ENCODE results near the gene UTP14A. TPM values are rescaled to one million over a fixed set of nuclear protein-coding genes. Genes with fewer than 3 reads are reported as not detected.

The UTP14A gene
- total RNA-seq, 1 donor from 2014 or later: 20.7 TPM

- no peaks in the 10 kb centered on the region for H3K4me1 Mint-ChIP-seq (ENCODE audit: unreplicated experiment)
- no peaks in the 10 kb centered on the region for H3K36me3 Mint-ChIP-seq (ENCODE audit: unreplicated experiment)
- DNase-seq (ENCODE audit: extremely low spot score, unreplicated experiment): no peak
- H3K9me3 Mint-ChIP-seq (ENCODE audit: unreplicated experiment): peaks cover 14% of the 10 kb centered on the region
- H3K27me3 Mint-ChIP-seq (ENCODE audit: unreplicated experiment): no peaks in the 10 kb centered on the region
- no peak overlapping the region for H3K4me3 Mint-ChIP-seq (ENCODE audit: unreplicated experiment)
- TF ChIP-seq, protein P1, sequence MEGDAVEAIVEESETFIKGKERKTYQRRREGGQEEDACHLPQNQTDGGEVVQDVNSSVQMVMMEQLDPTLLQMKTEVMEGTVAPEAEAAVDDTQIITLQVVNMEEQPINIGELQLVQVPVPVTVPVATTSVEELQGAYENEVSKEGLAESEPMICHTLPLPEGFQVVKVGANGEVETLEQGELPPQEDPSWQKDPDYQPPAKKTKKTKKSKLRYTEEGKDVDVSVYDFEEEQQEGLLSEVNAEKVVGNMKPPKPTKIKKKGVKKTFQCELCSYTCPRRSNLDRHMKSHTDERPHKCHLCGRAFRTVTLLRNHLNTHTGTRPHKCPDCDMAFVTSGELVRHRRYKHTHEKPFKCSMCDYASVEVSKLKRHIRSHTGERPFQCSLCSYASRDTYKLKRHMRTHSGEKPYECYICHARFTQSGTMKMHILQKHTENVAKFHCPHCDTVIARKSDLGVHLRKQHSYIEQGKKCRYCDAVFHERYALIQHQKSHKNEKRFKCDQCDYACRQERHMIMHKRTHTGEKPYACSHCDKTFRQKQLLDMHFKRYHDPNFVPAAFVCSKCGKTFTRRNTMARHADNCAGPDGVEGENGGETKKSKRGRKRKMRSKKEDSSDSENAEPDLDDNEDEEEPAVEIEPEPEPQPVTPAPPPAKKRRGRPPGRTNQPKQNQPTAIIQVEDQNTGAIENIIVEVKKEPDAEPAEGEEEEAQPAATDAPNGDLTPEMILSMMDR (IDR thresholded peaks at IDR 0.05): no peak
- H3K27ac Mint-ChIP-seq (ENCODE audit: unreplicated experiment): no peak overlapping the region
Observed at GRCh38 chrX:129876771-129877305, 29.1 kb upstream of the UTP14A start.

DNA sequence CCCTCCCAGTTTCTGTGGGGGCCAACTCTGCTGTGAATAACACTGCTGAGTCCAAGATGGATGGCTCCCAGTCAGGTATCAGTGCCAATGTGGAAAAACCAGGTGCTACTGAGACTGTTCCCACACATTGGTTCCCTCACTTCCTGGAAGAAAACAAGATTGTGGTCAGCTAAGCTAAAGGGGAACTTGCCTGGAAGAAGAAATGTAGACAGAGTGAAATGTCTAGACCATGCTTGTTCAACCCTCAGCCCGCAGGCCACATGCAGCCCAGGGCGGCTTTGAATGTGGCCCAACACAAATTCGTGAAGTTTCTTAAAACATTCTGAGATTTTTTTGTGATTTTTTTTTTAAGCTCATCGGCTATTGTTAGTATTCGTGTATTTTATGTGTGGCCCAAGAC is 28.6 kb upstream of the UTP14A start:
- Mint-ChIP-seq H3K9me3 (ENCODE audit: unreplicated experiment) (peaks cover 14% of the 10 kb centered on the region), H3K36me3 (ENCODE audit: unreplicated experiment) (no peaks in the 10 kb centered on the region), H3K27me3 (ENCODE audit: unreplicated experiment) (no peaks in the 10 kb centered on the region), H3K4me3 (ENCODE audit: unreplicated experiment) (no peak overlapping the region), H3K4me1 (ENCODE audit: unreplicated experiment) (no peaks in the 10 kb centered on the region), H3K27ac (ENCODE audit: unreplicated experiment) (no peak overlapping the region)
- TF ChIP-seq, protein P1 (IDR thresholded peaks at IDR 0.05): no peak
- DNase-seq (ENCODE audit: extremely low spot score, unreplicated experiment): no peak

- Mint-ChIP-seq H3K9me3 (ENCODE audit: unreplicated experiment) (no peaks in the 10 kb centered on the region), H3K36me3 (ENCODE audit: unreplicated experiment) (no peaks in the 10 kb centered on the region), H3K4me3 (ENCODE audit: unreplicated experiment) (no peak overlapping the region)
Observed at GRCh38 chrX:129900054-129900453, 5.9 kb upstream of the UTP14A start.

DNA sequence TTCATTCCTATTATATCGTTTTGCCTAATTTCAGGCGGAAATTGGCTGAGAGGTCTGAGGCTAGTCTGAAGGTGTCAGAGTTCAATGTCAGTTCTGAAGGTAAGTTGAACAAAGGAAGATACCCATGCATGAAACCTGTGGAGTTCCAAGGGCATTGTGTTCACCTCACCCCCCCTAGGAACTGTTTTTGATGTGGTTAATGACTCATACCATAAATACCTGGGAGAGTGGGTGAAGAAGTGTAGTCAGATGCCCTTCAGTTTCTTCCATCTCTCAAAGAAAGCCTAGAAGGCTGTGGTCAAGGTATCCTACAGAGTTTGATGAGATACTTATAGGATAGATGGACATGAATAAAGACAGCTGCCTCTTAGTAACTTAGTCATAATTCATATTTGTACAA is 2.7 kb downstream of the UTP14A start:
- DNase-seq (ENCODE audit: extremely low spot score, unreplicated experiment): no peak
- Mint-ChIP-seq H3K9me3 (ENCODE audit: unreplicated experiment) (no peaks in the 10 kb centered on the region), H3K36me3 (ENCODE audit: unreplicated experiment) (peaks cover 13% of the 10 kb centered on the region), H3K4me1 (ENCODE audit: unreplicated experiment) (no peaks in the 10 kb centered on the region), H3K27ac (ENCODE audit: unreplicated experiment) (no peak overlapping the region), H3K4me3 (ENCODE audit: unreplicated experiment) (no peak overlapping the region), H3K27me3 (ENCODE audit: unreplicated experiment) (no peaks in the 10 kb centered on the region)
- TF ChIP-seq, protein P1 (IDR thresholded peaks at IDR 0.05): no peak

More at GRCh38 chrX:129900054-129900453, 5.9 kb upstream of the UTP14A start:
- no peak for DNase-seq (ENCODE audit: extremely low spot score, unreplicated experiment)
- TF ChIP-seq, protein P1 (IDR thresholded peaks at IDR 0.05): no peak
- H3K27me3 Mint-ChIP-seq (ENCODE audit: unreplicated experiment): no peaks in the 10 kb centered on the region
- no peaks in the 10 kb centered on the region for H3K4me1 Mint-ChIP-seq (ENCODE audit: unreplicated experiment)
- no peak overlapping the region for H3K27ac Mint-ChIP-seq (ENCODE audit: unreplicated experiment)

GRCh38 chrX:129925305-129926092 is 19.5 kb downstream of the UTP14A start:
- Mint-ChIP-seq H3K36me3 (ENCODE audit: unreplicated experiment) (peaks cover 6% of the 10 kb centered on the region), H3K9me3 (ENCODE audit: unreplicated experiment) (peaks cover 4% of the 10 kb centered on the region), H3K4me3 (ENCODE audit: unreplicated experiment) (no peak overlapping the region), H3K27me3 (ENCODE audit: unreplicated experiment) (no peaks in the 10 kb centered on the region), H3K27ac (ENCODE audit: unreplicated experiment) (no peak overlapping the region), H3K4me1 (ENCODE audit: unreplicated experiment) (peaks cover 2% of the 10 kb centered on the region)
- TF ChIP-seq, protein P1 (IDR thresholded peaks at IDR 0.05): peak; percentile 69
- peak; percentile 89 for DNase-seq (ENCODE audit: extremely low spot score, unreplicated experiment)
